ENCODE results near the gene UPF1. TPM values are rescaled to one million over a fixed set of nuclear protein-coding genes. Genes with fewer than 3 reads are reported as not detected.

Gene UPF1
- total RNA-seq, 1 donor from 2014 or later: 71.6 TPM

GRCh38 chr19:18850471-18851375, 19.0 kb downstream of the UPF1 start:
- Histone ChIP-seq H3K27me3 (ENCODE audit: control insufficient read depth, insufficient read depth, low read length) (no peaks in the 10 kb centered on the region), H3K4me3 (ENCODE audit: low read depth, low read length) (no peak overlapping the region), H3K36me3 (ENCODE audit: control insufficient read depth, insufficient read depth, low read length) (peaks cover 2% of the 10 kb centered on the region)
- no peak for TF ChIP-seq CTCF (IDR thresholded peaks at IDR 0.05; ENCODE audit: insufficient read depth, low read length, poor library complexity, severe bottlenecking)
- DNase-seq (ENCODE audit: low read depth): no peak

- DNase-seq (ENCODE audit: low read depth): no peak
- H3K36me3 ChIP-seq (ENCODE audit: control insufficient read depth, insufficient read depth, low read length): peaks cover 4% of the 10 kb centered on the region
- no peaks in the 10 kb centered on the region for H3K27me3 ChIP-seq (ENCODE audit: control insufficient read depth, insufficient read depth, low read length)
- H3K4me3 ChIP-seq (ENCODE audit: low read depth, low read length): no peak overlapping the region
- TF ChIP-seq CTCF (IDR thresholded peaks at IDR 0.05; ENCODE audit: insufficient read depth, low read length, poor library complexity, severe bottlenecking): no peak
Measured at GRCh38 chr19:18851673-18852325, 20.0 kb downstream of the UPF1 start.

GRCh38 chr19:18852648-18853047, 20.9 kb downstream of the UPF1 start:
- Histone ChIP-seq H3K4me3 (ENCODE audit: low read depth, low read length) (no peak overlapping the region), H3K27me3 (ENCODE audit: control insufficient read depth, insufficient read depth, low read length) (no peaks in the 10 kb centered on the region), H3K36me3 (ENCODE audit: control insufficient read depth, insufficient read depth, low read length) (peaks cover 5% of the 10 kb centered on the region)
- DNase-seq (ENCODE audit: low read depth): no peak
- TF ChIP-seq CTCF (IDR thresholded peaks at IDR 0.05; ENCODE audit: insufficient read depth, low read length, poor library complexity, severe bottlenecking): no peak

GRCh38 chr19:18853755-18854427, 22.1 kb downstream of the UPF1 start:
- peaks cover 5% of the 10 kb centered on the region for H3K36me3 ChIP-seq (ENCODE audit: control insufficient read depth, insufficient read depth, low read length)
- H3K4me3 ChIP-seq (ENCODE audit: low read depth, low read length): no peak overlapping the region
- H3K27me3 ChIP-seq (ENCODE audit: control insufficient read depth, insufficient read depth, low read length): no peaks in the 10 kb centered on the region
- TF ChIP-seq CTCF (IDR thresholded peaks at IDR 0.05; ENCODE audit: insufficient read depth, low read length, poor library complexity, severe bottlenecking): no peak
- DNase-seq (ENCODE audit: low read depth): no peak

- DNase-seq (ENCODE audit: low read depth): no peak
- no peak overlapping the region for H3K4me3 ChIP-seq (ENCODE audit: low read depth, low read length)
- H3K27me3 ChIP-seq (ENCODE audit: control insufficient read depth, insufficient read depth, low read length): no peaks in the 10 kb centered on the region
- peaks cover 6% of the 10 kb centered on the region for H3K36me3 ChIP-seq (ENCODE audit: control insufficient read depth, insufficient read depth, low read length)
- TF ChIP-seq CTCF (IDR thresholded peaks at IDR 0.05; ENCODE audit: insufficient read depth, low read length, poor library complexity, severe bottlenecking): no peak
Measured at GRCh38 chr19:18854982-18855381, 23.2 kb downstream of the UPF1 start.
